Osteocyte (in vitro differentiated cells): ENCODE measurements around the gene LHFPL5. TPM values are rescaled to one million over a fixed set of nuclear protein-coding genes. Genes with fewer than 3 reads are reported as not detected.

Experiments used
- DNase-seq: peaks from one replicate; pipeline ENCODE4 v3.0.0; 2021; ENCODE audit warnings: mixed read lengths; ENCODE audit not compliant: unreplicated experiment; ENCODE audit errors: extremely low spot score
- H3K27ac Mint-ChIP-seq: one replicate; pipeline ENCODE4 v1.8.0; 2021; ENCODE audit warnings: mild to moderate bottlenecking, mixed read lengths; ENCODE audit not compliant: unreplicated experiment
- H3K27me3 Mint-ChIP-seq: one replicate; pipeline ENCODE4 v1.8.0; 2021; ENCODE audit warnings: mixed read lengths; ENCODE audit not compliant: unreplicated experiment
- H3K36me3 Mint-ChIP-seq: one replicate; pipeline ENCODE4 v1.8.0; 2021; ENCODE audit warnings: mixed read lengths; ENCODE audit not compliant: unreplicated experiment
- H3K4me1 Mint-ChIP-seq: one replicate; pipeline ENCODE4 v1.8.0; 2021; ENCODE audit warnings: mixed read lengths; ENCODE audit not compliant: unreplicated experiment
- H3K4me3 Mint-ChIP-seq: one replicate; pipeline ENCODE4 v1.8.0; 2021; ENCODE audit warnings: mild to moderate bottlenecking, moderate library complexity, mixed read lengths; ENCODE audit not compliant: unreplicated experiment
- H3K9me3 Mint-ChIP-seq: one replicate; pipeline ENCODE4 v1.8.0; 2021; ENCODE audit warnings: mixed read lengths; ENCODE audit not compliant: unreplicated experiment
- total RNA-seq: library from RNA; stranded (reverse); gene quantifications from 2 replicates; pipeline ENCODE4 v1.2.1, GENCODE V29; 2021
- TF ChIP-seq, protein P1 (sequence below): fragments of 200-600 bp; sonication (generic); IDR thresholded peaks from 2 replicates; pipeline ENCODE4 v1.5.0; 2021; ENCODE audit warnings: antibody characterized with exemption, mild to moderate bottlenecking, moderate library complexity

LHFPL5 gene
- total RNA-seq, 1 donor from 2014 or later: not detected

DNA sequence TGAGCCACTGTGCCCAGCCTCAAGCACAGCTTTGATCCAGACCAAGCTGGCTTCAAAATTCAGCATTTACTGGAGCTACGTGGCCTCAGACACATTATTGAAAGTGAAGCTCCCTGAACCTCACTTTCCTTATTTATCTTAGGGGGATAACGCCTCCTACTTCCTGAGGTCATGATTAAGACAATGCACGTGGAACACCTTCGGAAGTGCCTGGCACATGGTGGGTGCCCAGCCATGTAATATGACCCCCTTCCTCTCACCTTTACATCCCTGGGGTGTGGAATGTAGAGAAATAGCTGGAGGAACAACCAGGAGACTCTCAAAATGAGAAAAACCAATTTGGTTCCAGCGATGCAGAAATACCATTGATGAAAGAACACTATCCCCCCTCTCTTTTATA, 6.4 kb upstream of the LHFPL5 start:
- H3K27me3 Mint-ChIP-seq: peaks cover 21% of the 10 kb centered on the region
- no peak overlapping the region for H3K27ac Mint-ChIP-seq
- H3K36me3 Mint-ChIP-seq: no peaks in the 10 kb centered on the region
- H3K4me3 Mint-ChIP-seq: no peak overlapping the region
- no peaks in the 10 kb centered on the region for H3K4me1 Mint-ChIP-seq
- DNase-seq: no peak
- no peaks in the 10 kb centered on the region for H3K9me3 Mint-ChIP-seq
- TF ChIP-seq, protein P1, sequence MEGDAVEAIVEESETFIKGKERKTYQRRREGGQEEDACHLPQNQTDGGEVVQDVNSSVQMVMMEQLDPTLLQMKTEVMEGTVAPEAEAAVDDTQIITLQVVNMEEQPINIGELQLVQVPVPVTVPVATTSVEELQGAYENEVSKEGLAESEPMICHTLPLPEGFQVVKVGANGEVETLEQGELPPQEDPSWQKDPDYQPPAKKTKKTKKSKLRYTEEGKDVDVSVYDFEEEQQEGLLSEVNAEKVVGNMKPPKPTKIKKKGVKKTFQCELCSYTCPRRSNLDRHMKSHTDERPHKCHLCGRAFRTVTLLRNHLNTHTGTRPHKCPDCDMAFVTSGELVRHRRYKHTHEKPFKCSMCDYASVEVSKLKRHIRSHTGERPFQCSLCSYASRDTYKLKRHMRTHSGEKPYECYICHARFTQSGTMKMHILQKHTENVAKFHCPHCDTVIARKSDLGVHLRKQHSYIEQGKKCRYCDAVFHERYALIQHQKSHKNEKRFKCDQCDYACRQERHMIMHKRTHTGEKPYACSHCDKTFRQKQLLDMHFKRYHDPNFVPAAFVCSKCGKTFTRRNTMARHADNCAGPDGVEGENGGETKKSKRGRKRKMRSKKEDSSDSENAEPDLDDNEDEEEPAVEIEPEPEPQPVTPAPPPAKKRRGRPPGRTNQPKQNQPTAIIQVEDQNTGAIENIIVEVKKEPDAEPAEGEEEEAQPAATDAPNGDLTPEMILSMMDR: no peak

- DNase-seq: no peak
- H3K9me3 Mint-ChIP-seq: no peaks in the 10 kb centered on the region
- H3K36me3 Mint-ChIP-seq: no peaks in the 10 kb centered on the region
- H3K27ac Mint-ChIP-seq: no peak overlapping the region
- TF ChIP-seq, protein P1: no peak
- no peak overlapping the region for H3K4me3 Mint-ChIP-seq
- H3K4me1 Mint-ChIP-seq: peaks cover 2% of the 10 kb centered on the region
- H3K27me3 Mint-ChIP-seq: peaks cover 17% of the 10 kb centered on the region
These were observed 4.0 kb upstream of the LHFPL5 start for GRCh38 chr6:35801148-35801547.

- TF ChIP-seq, protein P1: no peak
- Mint-ChIP-seq H3K27me3 (no peaks in the 10 kb centered on the region), H3K4me1 (peaks cover 4% of the 10 kb centered on the region), H3K27ac (no peak overlapping the region), H3K36me3 (no peaks in the 10 kb centered on the region), H3K4me3 (no peak overlapping the region), H3K9me3 (no peaks in the 10 kb centered on the region)
- no peak for DNase-seq
These were observed 3.5 kb downstream of the LHFPL5 start for GRCh38 chr6:35808688-35809087.

- Mint-ChIP-seq H3K9me3 (no peaks in the 10 kb centered on the region), H3K27ac (no peak overlapping the region), H3K4me3 (no peak overlapping the region), H3K27me3 (no peaks in the 10 kb centered on the region), H3K4me1 (peaks cover 2% of the 10 kb centered on the region), H3K36me3 (no peaks in the 10 kb centered on the region)
- TF ChIP-seq, protein P1: no peak
- DNase-seq: no peak
These were observed 4.7 kb downstream of the LHFPL5 start for GRCh38 chr6:35809809-35810208.

DNA sequence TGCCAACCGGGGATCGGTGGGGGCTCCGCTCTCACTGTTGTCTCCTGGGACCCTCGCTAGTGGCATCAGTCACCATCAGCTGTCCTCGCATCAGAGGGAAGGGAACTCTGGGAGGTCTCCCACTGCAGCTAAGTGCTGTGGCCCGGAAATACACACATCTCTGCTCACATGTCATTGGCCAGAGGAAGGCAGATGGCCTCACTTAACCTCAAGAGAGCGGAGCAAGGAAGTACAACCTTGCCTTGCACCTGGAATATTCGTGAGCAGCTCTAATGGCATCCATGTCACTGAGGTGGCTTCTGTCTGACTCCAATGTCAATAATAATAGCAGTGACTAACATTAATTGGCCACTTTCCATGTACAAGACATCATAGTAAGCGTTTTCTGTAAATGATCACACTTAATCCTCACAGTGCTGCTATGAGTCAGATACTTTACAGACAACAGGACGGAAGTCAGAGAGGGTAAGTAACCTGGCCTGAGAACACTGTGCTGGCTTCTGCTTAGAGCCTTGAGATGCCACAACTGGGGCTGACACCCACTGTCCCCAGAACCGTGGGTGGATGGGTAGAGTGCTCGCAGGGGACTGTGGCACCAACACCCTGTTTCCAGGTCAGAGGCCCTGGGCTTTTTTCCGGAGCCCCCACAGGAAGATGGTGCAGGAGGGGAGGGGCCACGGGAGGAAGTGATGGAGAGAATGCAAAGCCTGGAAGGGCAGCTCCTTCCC, 6.0 kb downstream of the LHFPL5 start:
- H3K27me3 Mint-ChIP-seq: no peaks in the 10 kb centered on the region
- no peak overlapping the region for H3K4me3 Mint-ChIP-seq
- DNase-seq: no peak
- H3K4me1 Mint-ChIP-seq: peaks cover 2% of the 10 kb centered on the region
- no peaks in the 10 kb centered on the region for H3K9me3 Mint-ChIP-seq
- H3K36me3 Mint-ChIP-seq: no peaks in the 10 kb centered on the region
- H3K27ac Mint-ChIP-seq: peak overlapping the region; percentile 23
- TF ChIP-seq, protein P1: no peak
